OCI-LY3 (cell line): ENCODE data around the gene PDGFRA.

Experiments used
- CTCF ChIP-seq: fragments of 200-600, 300-600 bp; sonication (generic); IDR thresholded peaks from 2 replicates; pipeline ENCODE4 v1.5.1; 2014; ENCODE audit warnings: antibody characterized with exemption, low read length, low read depth
- EZH2phosphoT487 ChIP-seq: fragments of 200-600 bp; shearing (Covaris generic); IDR thresholded peaks from 2 replicates; pipeline ENCODE4 v1.6.1; 2018; ENCODE audit warnings: antibody characterized with exemption, mixed run types, low read depth

DNA sequence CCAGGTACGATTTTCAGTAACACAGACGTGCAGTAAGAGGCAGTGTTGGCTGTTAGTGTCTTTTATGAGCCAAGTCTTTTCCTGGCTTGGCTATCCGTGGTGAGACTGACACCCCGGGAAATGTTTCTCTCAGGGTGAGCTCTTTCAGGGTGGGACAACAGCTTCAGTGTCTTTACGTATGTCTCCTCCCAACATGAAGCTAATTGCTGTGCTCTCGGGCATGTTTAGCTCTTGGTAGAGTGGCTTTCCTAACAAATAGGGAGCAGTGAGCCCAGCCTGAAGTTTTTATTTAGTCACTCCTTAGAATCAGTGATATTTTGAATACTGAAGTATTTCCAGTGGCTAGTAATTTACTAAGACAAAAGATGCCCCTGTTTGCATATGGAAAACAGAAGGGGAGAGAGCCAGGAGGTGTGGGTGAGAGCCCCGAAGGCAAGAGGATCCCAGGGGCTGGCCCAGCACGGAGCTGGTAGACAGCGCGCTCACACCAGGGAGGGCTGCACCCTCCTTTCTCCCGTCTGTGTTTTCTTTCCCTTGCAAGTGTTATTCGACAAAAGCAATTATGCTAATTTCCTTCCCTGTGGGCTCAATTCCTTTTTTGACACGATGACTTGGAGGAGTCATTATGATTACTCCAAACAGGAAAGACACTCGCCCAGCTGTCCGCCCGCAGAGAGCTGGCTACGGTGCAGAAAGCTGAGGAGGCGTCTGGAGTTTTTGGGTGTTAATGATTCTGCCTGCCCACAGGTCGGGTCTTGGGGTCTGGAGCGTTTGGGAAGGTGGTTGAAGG, 47.7 kb downstream of the PDGFRA start:
- TF ChIP-seq CTCF (no peak), EZH2phosphoT487 (no peak)
